Activated T-helper 1 cell treated with anti-CD3 and anti-CD28 coated beads, Interleukin-12 subunit alpha, Interleukin-12 subunit beta, Interleukin-2, Interleukin-4 antibody, amounts not matched to agents 30 ng/mL and 10 ng/mL and 1 ng/mL, durations not matched to agents 14 hours and 24 hours and 36 hours (primary cell): ENCODE measurements around the gene MRPL37. TPM values are rescaled to one million over a fixed set of nuclear protein-coding genes. Genes with fewer than 3 reads are reported as not detected.
"Not testable (repeated sequence)": the region's sequence is repeated elsewhere in the genome, so short reads cannot be mapped to it uniquely, and the experiment has no call there.

Source experiments
- DNase-seq: peaks from one replicate; pipeline ENCODE4 v3.0.0; 2021; ENCODE audit warnings: low spot score
- H3K27ac Mint-ChIP-seq: one replicate; pipeline ENCODE4 v1.8.0; 2021; ENCODE audit warnings: mild to moderate bottlenecking, mixed read lengths
- H3K27me3 Mint-ChIP-seq: one replicate; pipeline ENCODE4 v1.8.0; 2022; ENCODE audit warnings: mild to moderate bottlenecking, moderate library complexity, mixed read lengths; ENCODE audit not compliant: insufficient read depth
- H3K36me3 Mint-ChIP-seq: one replicate; pipeline ENCODE4 v1.8.0; 2021; ENCODE audit warnings: low read depth, mixed read lengths
- H3K4me1 Mint-ChIP-seq: one replicate; pipeline ENCODE4 v1.8.0; 2021; ENCODE audit warnings: low read depth, mixed read lengths
- H3K4me3 Mint-ChIP-seq: one replicate; pipeline ENCODE4 v1.8.0; 2021; ENCODE audit warnings: mild to moderate bottlenecking, moderate library complexity, mixed read lengths
- H3K9me3 Mint-ChIP-seq: one replicate; pipeline ENCODE4 v1.8.0; 2021; ENCODE audit warnings: mixed read lengths
- intact Hi-C: fragments of 100-400 bp; cut with micrococcal nuclease; formaldehyde crosslinking; loops from one replicate; pipeline ENCODE4 v1.15.1; 2024
- total RNA-seq: library from RNA; stranded (reverse); gene quantifications from 2 replicates; pipeline ENCODE4 v1.2.3, GENCODE V29; 2022

MRPL37 gene
- total RNA-seq, 1 donor from 2014 or later: 145 TPM

DNA sequence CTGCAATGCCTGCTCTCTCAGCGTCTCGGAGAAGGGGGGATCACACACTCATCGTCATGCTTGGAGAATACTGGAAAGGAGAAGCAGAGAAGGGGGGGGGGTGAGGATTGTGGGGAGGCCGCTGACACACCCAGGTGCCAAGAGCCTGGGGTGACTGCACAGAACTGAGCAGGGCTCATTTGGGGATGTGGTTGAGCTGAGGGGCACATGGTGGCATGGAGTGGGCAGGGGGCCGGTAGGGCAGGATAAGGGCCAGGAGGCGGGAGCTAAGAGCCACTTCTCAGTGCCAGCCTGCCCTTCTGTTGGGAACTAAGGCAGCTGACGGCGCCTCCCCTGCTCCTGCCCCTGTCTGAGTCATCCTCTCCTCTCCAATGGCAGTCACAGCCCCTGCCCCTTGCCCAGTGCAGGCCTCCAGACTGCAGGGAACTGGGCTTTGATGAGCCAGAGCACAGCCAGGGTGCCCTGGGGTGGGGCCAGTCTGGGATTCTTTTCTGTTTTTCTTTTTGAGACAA lies 27.2 kb downstream of the MRPL37 start:
- DNase-seq: no peak
- no peak overlapping the region for H3K4me3 Mint-ChIP-seq
- no peaks in the 10 kb centered on the region for H3K9me3 Mint-ChIP-seq
- peaks cover 27% of the 10 kb centered on the region for H3K4me1 Mint-ChIP-seq
- H3K27me3 Mint-ChIP-seq: no peaks in the 10 kb centered on the region
- intact Hi-C loops: no loop called here
- peak overlapping the region; percentile 44 for H3K27ac Mint-ChIP-seq
- peaks cover 29% of the 10 kb centered on the region for H3K36me3 Mint-ChIP-seq

DNA sequence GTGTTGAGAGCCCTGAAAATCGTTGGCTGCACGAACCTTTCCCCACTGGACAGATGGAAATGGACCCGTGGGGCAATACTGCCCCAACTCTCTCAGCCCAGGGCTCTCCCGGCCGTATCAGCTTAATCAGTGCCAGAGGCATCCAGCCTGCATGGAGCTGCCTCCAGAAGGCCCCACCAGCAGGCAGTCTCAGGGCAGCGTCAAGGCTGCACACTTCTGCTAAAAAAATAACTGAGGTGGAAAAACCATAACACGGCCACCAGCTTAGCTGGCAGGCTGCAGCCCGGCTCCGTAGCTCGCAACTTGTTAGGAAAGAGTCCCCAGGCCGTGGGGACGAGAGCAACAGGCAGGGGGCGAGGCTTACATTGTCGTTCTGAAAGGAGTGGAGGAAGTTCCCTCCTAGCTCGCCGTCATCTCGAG lies 27.9 kb downstream of the MRPL37 start:
- H3K27me3 Mint-ChIP-seq: no peaks in the 10 kb centered on the region
- H3K4me1 Mint-ChIP-seq: peaks cover 27% of the 10 kb centered on the region
- intact Hi-C loops: no loop called here
- no peaks in the 10 kb centered on the region for H3K9me3 Mint-ChIP-seq
- no peak overlapping the region for H3K4me3 Mint-ChIP-seq
- H3K27ac Mint-ChIP-seq: peak overlapping the region; percentile 8
- H3K36me3 Mint-ChIP-seq: peaks cover 25% of the 10 kb centered on the region
- no peak for DNase-seq

GRCh38 chr1:54228638-54229079 lies 28.7 kb downstream of the MRPL37 start:
- Mint-ChIP-seq H3K27me3 (no peaks in the 10 kb centered on the region), H3K27ac (no peak overlapping the region), H3K9me3 (no peaks in the 10 kb centered on the region), H3K4me1 (peaks cover 27% of the 10 kb centered on the region), H3K36me3 (peaks cover 25% of the 10 kb centered on the region), H3K4me3 (no peak overlapping the region)
- intact Hi-C loops: no loop called here
- no peak for DNase-seq

- peak overlapping the region; percentile 88 for H3K27ac Mint-ChIP-seq
- peak; percentile 8 for DNase-seq
- peaks cover 25% of the 10 kb centered on the region for H3K36me3 Mint-ChIP-seq
- peaks cover 27% of the 10 kb centered on the region for H3K4me1 Mint-ChIP-seq
- peak overlapping the region; percentile 70 for H3K4me3 Mint-ChIP-seq
- no peaks in the 10 kb centered on the region for H3K9me3 Mint-ChIP-seq
- intact Hi-C loops: no loop called here
- no peaks in the 10 kb centered on the region for H3K27me3 Mint-ChIP-seq
These were observed 29.4 kb downstream of the MRPL37 start for GRCh38 chr1:54229281-54229891.

DNA sequence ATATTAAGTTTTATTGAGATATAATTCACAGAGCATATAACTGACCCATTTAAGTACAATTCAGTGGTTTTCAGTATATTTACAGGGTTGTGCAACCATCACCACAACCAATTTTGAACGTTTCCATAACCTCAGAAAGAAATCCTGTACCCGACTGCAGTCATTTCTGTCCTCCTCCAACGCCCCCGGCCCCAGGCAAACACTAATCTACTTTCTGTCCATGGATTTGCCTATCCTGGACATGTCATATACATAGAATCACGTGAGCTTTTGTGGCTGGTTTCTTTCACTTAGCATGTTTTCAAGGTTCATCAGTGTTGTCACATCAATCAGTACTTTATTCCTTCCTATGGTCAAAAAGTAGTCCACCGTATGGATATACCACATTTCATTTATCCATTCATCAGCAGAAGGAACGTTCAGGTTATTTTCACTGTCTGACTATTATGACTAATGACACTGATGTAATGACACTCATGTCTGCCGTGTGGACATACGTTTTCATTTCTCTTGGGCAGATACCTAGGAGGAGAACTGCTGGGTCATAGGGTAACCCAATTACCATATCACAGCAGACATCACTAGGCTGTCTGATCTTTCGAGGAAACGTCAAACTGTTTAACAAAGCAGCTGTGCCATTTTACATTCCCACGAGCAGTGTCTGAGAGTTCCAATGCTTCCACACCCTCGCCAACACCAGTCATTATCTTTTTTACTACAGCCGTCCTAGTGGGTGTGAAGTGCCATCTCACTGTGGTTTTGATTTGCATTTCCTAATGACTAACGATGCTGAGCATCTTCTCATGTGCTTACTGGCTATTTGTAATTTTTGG lies 30.8 kb downstream of the MRPL37 start:
- Mint-ChIP-seq H3K9me3 (no peaks in the 10 kb centered on the region), H3K27ac (peak overlapping the region; percentile 86), H3K36me3 (peaks cover 25% of the 10 kb centered on the region), H3K4me3 (no peak overlapping the region), H3K4me1 (peaks cover 27% of the 10 kb centered on the region), H3K27me3 (no peaks in the 10 kb centered on the region)
- intact Hi-C loops: loop anchor here (1.0 to 2.0 kb wide), 6 partner anchors 30 to 259 kb away; partner anchors contain the start of genes CYB5RL and MRPL37
- DNase-seq: no peak

- H3K4me3 Mint-ChIP-seq, H3K27ac Mint-ChIP-seq, H3K27me3 Mint-ChIP-seq, DNase-seq, intact Hi-C loops, H3K9me3 Mint-ChIP-seq: not testable (repeated sequence)
- peaks cover 27% of the 10 kb centered on the region for H3K4me1 Mint-ChIP-seq
- H3K36me3 Mint-ChIP-seq: peaks cover 33% of the 10 kb centered on the region
These were observed 33.2 kb downstream of the MRPL37 start for GRCh38 chr1:54233196-54233595.

- no peaks in the 10 kb centered on the region for H3K27me3 Mint-ChIP-seq
These were observed 34.3 kb downstream of the MRPL37 start for GRCh38 chr1:54234284-54234683.

GRCh38 chr1:54237586-54237985 lies 37.6 kb downstream of the MRPL37 start:
- H3K36me3 Mint-ChIP-seq: peaks cover 27% of the 10 kb centered on the region
- no peaks in the 10 kb centered on the region for H3K4me1 Mint-ChIP-seq
- intact Hi-C loops: no loop called here
- H3K9me3 Mint-ChIP-seq: no peaks in the 10 kb centered on the region
- no peak for DNase-seq
- no peak overlapping the region for H3K27ac Mint-ChIP-seq
- no peaks in the 10 kb centered on the region for H3K27me3 Mint-ChIP-seq
- no peak overlapping the region for H3K4me3 Mint-ChIP-seq

More at GRCh38 chr1:54234284-54234683, 34.3 kb downstream of the MRPL37 start:
- intact Hi-C loops: no loop called here
- no peak overlapping the region for H3K27ac Mint-ChIP-seq
- no peak for DNase-seq
- peaks cover 24% of the 10 kb centered on the region for H3K4me1 Mint-ChIP-seq
- peaks cover 31% of the 10 kb centered on the region for H3K36me3 Mint-ChIP-seq
- H3K9me3 Mint-ChIP-seq: no peaks in the 10 kb centered on the region
- no peak overlapping the region for H3K4me3 Mint-ChIP-seq

DNA sequence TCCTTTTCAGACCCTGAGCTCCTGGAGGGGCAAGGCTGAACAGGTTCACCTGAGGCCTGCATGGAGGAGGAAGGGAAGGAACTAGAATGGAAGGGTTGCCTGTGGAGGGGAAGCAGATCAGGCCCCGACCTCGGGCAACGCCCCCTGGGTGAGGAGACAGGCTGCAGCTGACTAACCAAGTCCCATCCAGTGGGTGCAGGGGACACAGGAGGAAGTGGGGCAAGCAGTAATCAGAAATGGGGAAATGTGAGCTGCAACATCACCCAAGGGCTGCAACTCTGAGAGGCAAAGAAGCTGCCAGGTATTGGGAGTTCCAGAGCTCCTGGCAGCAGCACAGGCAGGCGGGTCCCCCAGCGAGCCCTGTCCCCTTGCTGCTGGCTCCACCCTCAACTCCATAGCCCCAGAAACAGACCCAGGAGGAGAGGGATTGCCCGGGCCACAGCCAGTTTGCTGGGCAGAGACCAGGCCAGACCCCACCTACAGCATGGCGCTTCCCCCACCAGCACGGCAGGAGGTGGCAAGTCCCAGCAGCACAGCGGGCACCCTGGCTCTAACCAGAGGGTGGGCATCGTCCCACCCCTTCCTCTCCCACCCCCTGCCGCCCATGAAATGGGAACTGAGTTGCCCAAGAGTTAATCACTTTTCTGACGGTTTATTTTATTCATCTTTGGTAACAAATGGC lies 38.5 kb downstream of the MRPL37 start:
- Mint-ChIP-seq H3K4me1 (no peaks in the 10 kb centered on the region), H3K4me3 (no peak overlapping the region), H3K36me3 (peaks cover 29% of the 10 kb centered on the region), H3K27ac (no peak overlapping the region), H3K9me3 (no peaks in the 10 kb centered on the region), H3K27me3 (no peaks in the 10 kb centered on the region)
- no peak for DNase-seq
- intact Hi-C loops: no loop called here

DNA sequence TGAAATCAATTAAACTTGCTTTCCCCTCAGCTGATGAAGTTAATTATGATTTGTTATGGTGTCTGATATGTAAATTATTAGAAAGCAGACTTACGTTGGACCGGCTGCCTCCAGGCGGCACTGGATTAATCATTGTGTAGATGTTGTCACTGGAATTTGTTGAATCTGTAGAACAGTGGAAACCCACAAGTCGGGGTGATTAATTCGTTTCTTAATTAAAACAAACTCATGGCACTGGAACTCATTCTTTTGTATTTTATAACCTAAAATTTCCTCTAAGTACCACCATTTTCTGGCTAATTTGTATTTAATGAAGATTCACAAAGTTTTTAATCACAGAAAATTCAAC lies 39.0 kb downstream of the MRPL37 start:
- H3K36me3 Mint-ChIP-seq: peaks cover 32% of the 10 kb centered on the region
- intact Hi-C loops: no loop called here
- H3K27ac Mint-ChIP-seq: no peak overlapping the region
- no peaks in the 10 kb centered on the region for H3K4me1 Mint-ChIP-seq
- H3K27me3 Mint-ChIP-seq: no peaks in the 10 kb centered on the region
- no peaks in the 10 kb centered on the region for H3K9me3 Mint-ChIP-seq
- H3K4me3 Mint-ChIP-seq: no peak overlapping the region
- DNase-seq: no peak

GRCh38 chr1:54239631-54240031 lies 39.7 kb downstream of the MRPL37 start:
- intact Hi-C loops: no loop called here
- no peak for DNase-seq
- H3K27me3 Mint-ChIP-seq: no peaks in the 10 kb centered on the region
- no peaks in the 10 kb centered on the region for H3K9me3 Mint-ChIP-seq
- no peak overlapping the region for H3K27ac Mint-ChIP-seq
- no peaks in the 10 kb centered on the region for H3K4me1 Mint-ChIP-seq
- peaks cover 31% of the 10 kb centered on the region for H3K36me3 Mint-ChIP-seq
- no peak overlapping the region for H3K4me3 Mint-ChIP-seq

GRCh38 chr1:54240741-54241335 lies 40.9 kb downstream of the MRPL37 start:
- Mint-ChIP-seq H3K4me3 (no peak overlapping the region), H3K4me1 (no peaks in the 10 kb centered on the region), H3K27me3 (no peaks in the 10 kb centered on the region), H3K36me3 (peaks cover 31% of the 10 kb centered on the region), H3K9me3 (no peaks in the 10 kb centered on the region), H3K27ac (no peak overlapping the region)
- DNase-seq: no peak
- intact Hi-C loops: no loop called here
